ENCODE data around the gene KRT82.

GRCh38 chr12:52444647-52445595 lies 38.8 kb upstream of the KRT82 start:
- TF ChIP-seq POLR2A (IDR thresholded peaks at IDR 0.05) (no peak), CTCF (IDR thresholded peaks at IDR 0.05) (no peak)

Measured in testis (tissue), 2 donors.